Fibroblast of lung (primary cell): ENCODE data around the gene EDDM3A. TPM values are rescaled to one million over a fixed set of nuclear protein-coding genes. Genes with fewer than 3 reads are reported as not detected.
"Not testable (repeated sequence)": the region's sequence is repeated elsewhere in the genome, so short reads cannot be mapped to it uniquely, and the experiment has no call there.

Experiments
- DNase-seq, 2 donors: peaks; one replicate each; pipeline versions ENCODE4 v3.0.0 to v3.0.0-alpha.2; 2010; ENCODE audit warnings: low read depth in 2 of 2
- H2AFZ ChIP-seq: 2 replicates; pipeline ENCODE4 v1.5.1; 2012; ENCODE audit warnings: low read length, control low read depth, inconsistent platforms
- H3K27ac ChIP-seq: 2 replicates; pipeline ENCODE4 v1.5.1; 2011; ENCODE audit warnings: low read length, control low read depth; ENCODE audit not compliant: insufficient read depth
- H3K27me3 ChIP-seq: 2 replicates; pipeline ENCODE4 v1.5.1; 2011; ENCODE audit warnings: mild to moderate bottlenecking, low read length; ENCODE audit not compliant: control insufficient read depth, insufficient read depth
- H3K36me3 ChIP-seq: 2 replicates; pipeline ENCODE4 v1.5.1; 2011; ENCODE audit warnings: low read length; ENCODE audit not compliant: control insufficient read depth, insufficient read depth
- H3K4me1 ChIP-seq: 2 replicates; pipeline ENCODE4 v1.5.1; 2011; ENCODE audit warnings: low read length; ENCODE audit not compliant: control insufficient read depth, insufficient read depth; ENCODE audit errors: extremely low read depth
- H3K4me2 ChIP-seq: 2 replicates; pipeline ENCODE4 v1.5.1; 2011; ENCODE audit warnings: low read length, control low read depth; ENCODE audit not compliant: insufficient read depth; ENCODE audit errors: extremely low read depth
- H3K4me3 ChIP-seq, 4 experiments: fragments of 200-600 bp in 1 of 4; sonication (generic) in 1 of 4; replicated peaks in 1 of 4; 2 replicates each; pipeline ENCODE4 v1.5.1; 2011 to 2016; ENCODE audit warnings: low read length in 4 of 4, low read depth in 3 of 4, mild to moderate bottlenecking in 3 of 4, control low read depth in 2 of 4, inconsistent platforms in 1 of 4, mixed read lengths in 1 of 4; ENCODE audit not compliant: insufficient read depth in 1 of 4; ENCODE audit errors: control extremely low read depth in 1 of 4
- H3K79me2 ChIP-seq: 2 replicates; pipeline ENCODE4 v1.5.1; 2012; ENCODE audit warnings: mild to moderate bottlenecking, low read length, inconsistent platforms; ENCODE audit not compliant: control insufficient read depth, insufficient read depth
- H3K9ac ChIP-seq: 2 replicates; pipeline ENCODE4 v1.5.1; 2011; ENCODE audit warnings: mild to moderate bottlenecking, low read length, control low read depth; ENCODE audit not compliant: insufficient read depth
- H3K9me3 ChIP-seq: 2 replicates; pipeline ENCODE4 v1.5.1; 2012; ENCODE audit warnings: low read depth, low read length; ENCODE audit not compliant: control insufficient read depth, insufficient read depth
- H4K20me1 ChIP-seq: 2 replicates; pipeline ENCODE4 v1.5.1; 2011; ENCODE audit warnings: low read length; ENCODE audit not compliant: control insufficient read depth, insufficient read depth; ENCODE audit errors: extremely low read depth
- EZH2 ChIP-seq: IDR thresholded peaks from 2 replicates; pipeline ENCODE4 v1.5.1; 2012; ENCODE audit warnings: low read length, control low read depth, mild to moderate bottlenecking; ENCODE audit errors: missing control alignments
- polyA plus RNA-seq, 2 donors: library from polyadenylated mRNA; depleted of rRNA in 1 of 2; stranded (reverse) in 1 of 2; unstranded in 1 of 2; fragments of >200 nt; gene quantifications; 2 replicates each; pipeline ENCODE4 v1.2.1, GENCODE V29; 2011 to 2012; ENCODE audit warnings: missing spikeins in 1 of 2
- total RNA-seq: library from RNA; depleted of rRNA; stranded (reverse); fragments of >200 nt; gene quantifications from 2 replicates; pipeline ENCODE4 v1.2.1, GENCODE V29; 2014
- TF ChIP-seq, protein P1 (sequence below), 2 donors: IDR thresholded peaks in 1 of 2; conservative IDR thresholded peaks in 1 of 2; 1 replicate in 1 of 2; 2 replicates in 1 of 2; pipeline ENCODE4 v1.5.1; 2011 to 2012; ENCODE audit warnings: low read length in 2 of 2, control low read depth in 1 of 2, inconsistent platforms in 1 of 2, low read depth in 1 of 2, mild to moderate bottlenecking in 1 of 2

Gene EDDM3A
- total and polyA plus RNA-seq, 2 donors (not counting 1 experiment from before 2014, with no cell fraction given): not detected

DNA sequence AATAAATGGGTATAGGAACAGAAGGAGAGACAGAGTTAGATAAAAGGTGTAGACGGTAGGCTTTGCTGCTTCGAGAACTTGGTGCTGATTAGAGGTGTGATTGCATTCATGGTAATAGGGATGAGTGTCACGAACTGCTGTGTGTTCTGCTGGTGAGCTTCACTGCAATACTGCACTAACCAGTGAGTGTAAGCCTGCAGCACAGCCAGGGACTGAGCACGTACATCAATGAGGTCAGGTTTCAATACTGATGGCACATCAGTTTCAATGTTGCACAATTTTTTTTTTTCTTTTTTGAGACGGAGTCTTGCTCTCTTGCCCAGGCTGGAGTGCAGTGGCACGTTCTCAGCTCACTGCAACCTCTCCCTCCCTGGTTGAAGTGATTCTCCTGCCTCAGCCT is 24.9 kb upstream of the EDDM3A start:
- Histone ChIP-seq H3K4me1 (no peaks in the 10 kb centered on the region), H3K36me3 (no peaks in the 10 kb centered on the region), H3K4me3 (no peak overlapping the region), H3K27ac (no peak overlapping the region), H3K79me2 (no peaks in the 10 kb centered on the region), H3K9me3 (no peaks in the 10 kb centered on the region), H3K9ac (no peak overlapping the region), H3K4me2 (no peak overlapping the region), H3K27me3 (no peaks in the 10 kb centered on the region), H2AFZ (no peak overlapping the region), H4K20me1 (no peaks in the 10 kb centered on the region)
- no peak for DNase-seq
- no peak for TF ChIP-seq EZH2
- TF ChIP-seq, protein P1, sequence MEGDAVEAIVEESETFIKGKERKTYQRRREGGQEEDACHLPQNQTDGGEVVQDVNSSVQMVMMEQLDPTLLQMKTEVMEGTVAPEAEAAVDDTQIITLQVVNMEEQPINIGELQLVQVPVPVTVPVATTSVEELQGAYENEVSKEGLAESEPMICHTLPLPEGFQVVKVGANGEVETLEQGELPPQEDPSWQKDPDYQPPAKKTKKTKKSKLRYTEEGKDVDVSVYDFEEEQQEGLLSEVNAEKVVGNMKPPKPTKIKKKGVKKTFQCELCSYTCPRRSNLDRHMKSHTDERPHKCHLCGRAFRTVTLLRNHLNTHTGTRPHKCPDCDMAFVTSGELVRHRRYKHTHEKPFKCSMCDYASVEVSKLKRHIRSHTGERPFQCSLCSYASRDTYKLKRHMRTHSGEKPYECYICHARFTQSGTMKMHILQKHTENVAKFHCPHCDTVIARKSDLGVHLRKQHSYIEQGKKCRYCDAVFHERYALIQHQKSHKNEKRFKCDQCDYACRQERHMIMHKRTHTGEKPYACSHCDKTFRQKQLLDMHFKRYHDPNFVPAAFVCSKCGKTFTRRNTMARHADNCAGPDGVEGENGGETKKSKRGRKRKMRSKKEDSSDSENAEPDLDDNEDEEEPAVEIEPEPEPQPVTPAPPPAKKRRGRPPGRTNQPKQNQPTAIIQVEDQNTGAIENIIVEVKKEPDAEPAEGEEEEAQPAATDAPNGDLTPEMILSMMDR (conservative IDR thresholded peaks at IDR 0.05 in 1 of 2, IDR thresholded peaks at IDR 0.05 in 1 of 2; ENCODE audit: low read depth in 1 of 2, low read length in 2 of 2): no peak

DNA sequence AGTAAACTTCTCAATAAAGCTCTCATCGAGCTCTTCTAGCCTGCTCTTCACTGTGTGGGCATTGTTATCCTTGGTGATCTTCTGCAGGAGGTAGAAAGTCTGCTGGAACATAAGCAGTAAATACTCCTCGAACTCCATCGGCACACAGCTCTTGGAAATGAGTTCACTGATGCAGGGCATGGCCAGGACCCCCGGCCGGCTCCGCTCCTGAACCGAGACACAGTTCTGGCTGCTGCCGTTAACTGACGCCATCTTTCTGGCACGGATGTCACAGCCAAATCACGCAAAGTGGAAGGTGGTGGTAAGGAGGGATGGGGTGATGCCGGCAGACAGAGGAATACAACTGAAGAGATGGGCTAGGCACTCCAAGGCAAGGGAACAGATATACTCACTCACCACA is 23.7 kb upstream of the EDDM3A start:
- no peaks in the 10 kb centered on the region for H3K4me1 ChIP-seq
- H3K4me2 ChIP-seq: no peak overlapping the region
- no peaks in the 10 kb centered on the region for H3K27me3 ChIP-seq
- no peaks in the 10 kb centered on the region for H3K79me2 ChIP-seq
- no peak overlapping the region for H3K4me3 ChIP-seq
- no peak overlapping the region for H2AFZ ChIP-seq
- H4K20me1 ChIP-seq: no peaks in the 10 kb centered on the region
- no peaks in the 10 kb centered on the region for H3K36me3 ChIP-seq
- no peak overlapping the region for H3K27ac ChIP-seq
- no peaks in the 10 kb centered on the region for H3K9me3 ChIP-seq
- H3K9ac ChIP-seq: no peak overlapping the region
- TF ChIP-seq, protein P1 (conservative IDR thresholded peaks at IDR 0.05 in 1 of 2, IDR thresholded peaks at IDR 0.05 in 1 of 2; ENCODE audit: low read depth in 1 of 2, low read length in 2 of 2): no peak
- TF ChIP-seq EZH2: no peak
- DNase-seq: no peak

DNA sequence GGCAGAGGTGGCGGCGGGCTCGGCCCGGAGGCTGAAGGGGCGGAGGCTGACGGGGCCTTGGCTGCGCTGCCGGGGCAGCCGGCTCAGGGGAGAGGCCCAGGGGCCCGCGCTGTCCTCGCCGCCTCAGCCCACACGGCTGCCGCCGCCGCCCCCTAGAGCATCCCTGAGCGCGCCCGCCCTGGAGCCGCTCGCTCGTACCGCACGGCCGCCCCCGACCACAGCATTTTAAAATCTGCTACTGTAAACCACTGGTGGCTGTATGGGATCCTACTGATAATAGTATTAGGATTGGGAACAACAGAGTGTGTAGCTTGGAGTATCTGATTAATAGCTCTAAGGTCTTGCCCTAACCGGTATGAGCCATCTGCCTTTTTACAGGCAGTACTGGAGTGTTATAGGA is 22.2 kb upstream of the EDDM3A start:
- no peaks in the 10 kb centered on the region for H3K27me3 ChIP-seq
- TF ChIP-seq, protein P1 (conservative IDR thresholded peaks at IDR 0.05 in 1 of 2, IDR thresholded peaks at IDR 0.05 in 1 of 2; ENCODE audit: low read depth in 1 of 2, low read length in 2 of 2): no peak
- H3K4me2 ChIP-seq: no peak overlapping the region
- no peaks in the 10 kb centered on the region for H4K20me1 ChIP-seq
- no peak overlapping the region for H3K4me3 ChIP-seq
- H3K9me3 ChIP-seq: no peaks in the 10 kb centered on the region
- H3K79me2 ChIP-seq: no peaks in the 10 kb centered on the region
- H3K36me3 ChIP-seq: no peaks in the 10 kb centered on the region
- DNase-seq: no peak
- no peaks in the 10 kb centered on the region for H3K4me1 ChIP-seq
- H3K27ac ChIP-seq: no peak overlapping the region
- no peak overlapping the region for H2AFZ ChIP-seq
- no peak overlapping the region for H3K9ac ChIP-seq

- not testable (repeated sequence) for H3K4me2 ChIP-seq, H3K9me3 ChIP-seq, H3K4me3 ChIP-seq, H4K20me1 ChIP-seq, H3K79me2 ChIP-seq, H3K27ac ChIP-seq, H3K27me3 ChIP-seq, H3K4me1 ChIP-seq, H2AFZ ChIP-seq, DNase-seq, H3K9ac ChIP-seq, H3K36me3 ChIP-seq
Measured at GRCh38 chr14:20726121-20726520, 19.6 kb upstream of the EDDM3A start.
